K562 (cell line): ENCODE measurements around the gene APC. TPM values are rescaled to one million over a fixed set of nuclear protein-coding genes. Genes with fewer than 3 reads are reported as not detected.

Source experiments
- ATAC-seq: fragments of 200-7000 bp; cut with Tn5 transposase; 3 replicates; pipeline ENCODE4 v1.9.1; 2020; ENCODE audit warnings: moderate library complexity
- BruUV-seq: library from RNA; stranded (reverse); fragments of 400-500 nt; replicated peaks from 2 replicates; lab custom pipeline; 2021; lab: Mats Ljungman, UMichigan
- CTCF ChIA-PET: fragments of 300-600 bp; formaldehyde crosslinking; extraction: SDS; loops from one replicate; lab custom pipeline; 2021; ENCODE audit warnings: low intra/inter-chr PET ratio; lab: Yijun Ruan, JAX
- POLR2A ChIA-PET: fragments of 300-600, 350-650 bp; sonication (Branson Sonifier 250); formaldehyde crosslinking; extraction: SDS; loops from one replicate; lab custom pipeline; 2021; ENCODE audit warnings: antibody characterized with exemption, inconsistent platforms; lab: Yijun Ruan, JAX
- DNase-seq, 4 experiments: peaks; one replicate each; pipeline versions ENCODE4 v3.0.0 to v3.0.0-alpha.2; 2011 to 2018; ENCODE audit warnings: low spot score in 3 of 4, mixed read lengths in 3 of 4; ENCODE audit errors: extremely low read depth in 1 of 4
- FAIRE-seq: peaks from 2 replicates; lab custom pipeline; 2011; peaks lifted over from hg19 to GRCh38; lab: Jason Lieb, UNC
- H2AFZ ChIP-seq: 2 replicates; pipeline ENCODE4 v1.6.0; 2011; ENCODE audit warnings: low read depth, low read length, control low read depth, inconsistent platforms
- H3K27ac ChIP-seq: fragments of 200-600 bp; 3 replicates; pipeline ENCODE4 v1.8.0; 2011; ENCODE audit warnings: low read depth, mild to moderate bottlenecking, control low read depth, inconsistent platforms, low read length, moderate library complexity, mixed read lengths; ENCODE audit errors: extremely low read depth
- H3K27me3 ChIP-seq, 2 experiments: fragments of 300-600 bp in 1 of 2; 2 replicates in 1 of 2; 3 replicates in 1 of 2; pipeline versions ENCODE4 v1.6.0 to v1.8.0; 2011; ENCODE audit warnings: inconsistent platforms in 2 of 2, low read length in 2 of 2, mild to moderate bottlenecking in 1 of 2, mixed read lengths in 1 of 2, moderate library complexity in 1 of 2; ENCODE audit not compliant: control insufficient read depth in 2 of 2, insufficient read depth in 2 of 2
- H3K36me3 ChIP-seq: fragments of 300-600 bp; 3 replicates; pipeline ENCODE4 v1.8.0; 2011; ENCODE audit warnings: mild to moderate bottlenecking, low read length, inconsistent platforms; ENCODE audit not compliant: control insufficient read depth, insufficient read depth
- H3K4me1 ChIP-seq, 2 experiments: fragments of 200-600 bp in 1 of 2; replicated peaks in 1 of 2; 2 replicates in 1 of 2; 3 replicates in 1 of 2; pipeline versions ENCODE4 v1.5.1 to v1.8.0; 2011; ENCODE audit warnings: inconsistent platforms in 2 of 2, low read length in 2 of 2, mild to moderate bottlenecking in 1 of 2, mixed read lengths in 1 of 2, moderate library complexity in 1 of 2; ENCODE audit not compliant: control insufficient read depth in 2 of 2, insufficient read depth in 2 of 2
- H3K4me2 ChIP-seq: 2 replicates; pipeline ENCODE4 v1.6.1; 2011; ENCODE audit warnings: low read length, control low read depth, inconsistent platforms, mixed read lengths; ENCODE audit not compliant: insufficient read depth
- H3K4me3 ChIP-seq: fragments of 200-600 bp; sonication (generic), shearing (Covaris generic); 2 replicates; pipeline ENCODE4 v1.5.1; 2016; ENCODE audit warnings: control low read depth, inconsistent platforms
- H3K79me2 ChIP-seq: fragments of 200-600 bp; 3 replicates; pipeline ENCODE4 v1.8.0; 2011; ENCODE audit warnings: low read length, inconsistent platforms; ENCODE audit not compliant: control insufficient read depth, insufficient read depth
- H3K9ac ChIP-seq, 2 experiments: 2 replicates each; pipeline versions ENCODE4 v1.6.0 to v1.6.1; 2011; ENCODE audit warnings: low read depth in 2 of 2, low read length in 2 of 2, control low read depth in 1 of 2, inconsistent platforms in 1 of 2, mild to moderate bottlenecking in 1 of 2, mixed read lengths in 1 of 2; ENCODE audit not compliant: insufficient read depth in 1 of 2
- H3K9me1 ChIP-seq: one replicate; pipeline ENCODE4 v1.6.0; 2011; ENCODE audit warnings: inconsistent platforms, mild to moderate bottlenecking, low read length, moderate library complexity; ENCODE audit not compliant: control insufficient read depth, insufficient read depth
- H3K9me3 ChIP-seq: replicated peaks from 2 replicates; pipeline ENCODE4 v1.5.1; 2011; ENCODE audit warnings: low read depth, low read length, inconsistent platforms; ENCODE audit not compliant: control insufficient read depth, insufficient read depth
- H4K20me1 ChIP-seq: replicated peaks from 2 replicates; pipeline ENCODE4 v1.6.1; 2011; ENCODE audit warnings: low read length, inconsistent platforms, mixed read lengths; ENCODE audit not compliant: control insufficient read depth, insufficient read depth
- FIP1L1 ChIP-seq: fragments of 200-400 bp; formaldehyde crosslinking; IDR thresholded peaks from 2 replicates; pipeline ENCODE4 v1.6.1; 2018; ENCODE audit warnings: mild to moderate bottlenecking, low read depth, low read length; ENCODE audit not compliant: poor library complexity, severe bottlenecking
- FOXO4 ChIP-seq: fragments of 450-650 bp; formaldehyde crosslinking; IDR thresholded peaks from 2 replicates; pipeline ENCODE4 v1.4.0; 2020; ENCODE audit warnings: mild to moderate bottlenecking, moderate library complexity
- HDAC2 ChIP-seq: fragments of 450-650 bp; IDR thresholded peaks from 2 replicates; pipeline ENCODE4 v1.6.1; 2016; ENCODE audit warnings: mild to moderate bottlenecking
- NONO ChIP-seq, 2 experiments: fragments of 200-400 bp in 1 of 2; fragments of 450-650 bp in 1 of 2; formaldehyde crosslinking in 1 of 2; IDR thresholded peaks; 2 replicates each; pipeline ENCODE4 v1.6.1; 2017; ENCODE audit warnings: low read depth in 2 of 2, mild to moderate bottlenecking in 2 of 2, moderate library complexity in 2 of 2, low read length in 1 of 2
- NRF1 ChIP-seq, 2 experiments: fragments of 450-650 bp; IDR thresholded peaks in 1 of 2; conservative IDR thresholded peaks in 1 of 2; 2 replicates each; pipeline ENCODE4 v1.6.1; 2014; ENCODE audit warnings: mild to moderate bottlenecking in 2 of 2
- PHB2 ChIP-seq: fragments of 450-650 bp; IDR thresholded peaks from 2 replicates; pipeline ENCODE4 v1.6.1; 2017; ENCODE audit warnings: low read depth
- TRIM24 ChIP-seq, 2 experiments: fragments of 450-650 bp; IDR thresholded peaks; 2 replicates each; pipeline ENCODE4 v1.6.1; 2016
- ZNF384 ChIP-seq: IDR thresholded peaks from 2 replicates; pipeline ENCODE4 v1.6.1; 2012; ENCODE audit warnings: low read depth, low read length, improper control_type of control experiment
- ZNF696 ChIP-seq: fragments of 250-450 bp; sonication (Bioruptor Pico); conservative IDR thresholded peaks from 2 replicates; pipeline ENCODE4 v1.4.0; 2020; ENCODE audit warnings: mild to moderate bottlenecking, moderate library complexity
- ZNF740 ChIP-seq, 3 experiments: fragments of 200-800 bp in 1 of 3; sonication (Bioruptor generic) in 1 of 3; sonication (generic) in 1 of 3; formaldehyde crosslinking in 1 of 3; IDR thresholded peaks; 2 replicates each; pipeline versions ENCODE4 v1.6.1 to v1.8.0; 2016 to 2022; ENCODE audit warnings: mild to moderate bottlenecking in 2 of 3, missing compliant biosample characterization in 2 of 3, missing genetic modification characterization in 2 of 3, missing genetic modification reagents in 1 of 3
- ZNF75A ChIP-seq: fragments of 450-650 bp; formaldehyde crosslinking; IDR thresholded peaks from 2 replicates; pipeline ENCODE4 v1.4.0; 2020; ENCODE audit warnings: mild to moderate bottlenecking
- ZNF766 ChIP-seq: fragments of 200-800 bp; sonication (Bioruptor generic); conservative IDR thresholded peaks from 2 replicates; pipeline ENCODE4 v1.6.1; 2016; ENCODE audit warnings: missing genetic modification characterization, missing compliant biosample characterization
- ZNF79 ChIP-seq: fragments of 250-450 bp; sonication (Bioruptor Pico); IDR thresholded peaks from 2 replicates; pipeline ENCODE4 v1.4.0; 2020; ENCODE audit warnings: low read depth, mild to moderate bottlenecking, moderate library complexity
- WGBS: fragments of 100-300 bp; shearing (Covaris generic); methylation state at CpG from one replicate; pipeline ENCODE4 v1.1.6; 2016; ENCODE audit warnings: low coverage, mixed read lengths; ENCODE audit not compliant: insufficient coverage; ENCODE audit errors: missing lambda C conversion rate; 5-methylcytosine and 5-hydroxymethylcytosine counted together
- in situ Hi-C: fragments of 300-500 bp; cut with MboI; formaldehyde crosslinking; loops from 4 replicates; pipeline ENCODE4 v1.15.0; 2018; ENCODE audit warnings: inconsistent platforms, mixed read lengths
- intact Hi-C: fragments of 100-400 bp; cut with micrococcal nuclease; formaldehyde crosslinking; loops from 2 replicates; pipeline ENCODE4 v1.14.2; 2022
- polyA plus RNA-seq, 8 experiments: library from polyadenylated mRNA; depleted of rRNA in 4 of 8; stranded (reverse) in 5 of 8; unstranded in 3 of 8; fragments of >200 nt; fragmentation: Nextera tagmentation in 2 of 8; fragmentation: Illumina TruSeq in 1 of 8; extraction: Ambion mirVana in 2 of 8; extraction: Trizol in 1 of 8; gene quantifications; 2 replicates each; pipeline versions ENCODE4 v1.2.1 to v1.2.3, GENCODE V29; 2011 to 2014; ENCODE audit warnings: inconsistent platforms in 1 of 8, missing spikeins in 1 of 8
- total RNA-seq, 7 experiments: library from RNA; depleted of rRNA in 6 of 7; stranded (reverse); fragments of >200 nt in 6 of 7; fragmentation: Illumina TruSeq in 2 of 7; extraction: Trizol in 2 of 7; gene quantifications; 2 replicates each; pipeline versions ENCODE4 v1.2.1 to v1.2.3, GENCODE V29; 2011 to 2021; ENCODE audit warnings: low replicate concordance in 1 of 7
- TF ChIP-seq, protein P1 (sequence below): fragments of 250-450 bp; sonication (Bioruptor Pico); IDR thresholded peaks from 2 replicates; pipeline ENCODE4 v1.5.0; 2020; ENCODE audit warnings: mild to moderate bottlenecking

Gene APC
- total and polyA plus RNA-seq, 9 of the 15 experiments (the other 6 are each of a cell fraction or from before 2014, with no cell fraction given), result 5.7 to 29.5 (median 15.4) TPM

- in situ Hi-C loops (no loop called here), intact Hi-C loops (loop anchor here (1.0 to 10.0 kb wide), 6 partner anchors 155 to 912 kb away; partner anchors contain the start of genes DCP2, REEP5 and SRP19)
- no peaks in the 10 kb centered on the region for H3K27me3 ChIP-seq
- H3K9ac ChIP-seq, result no peak overlapping the region
- H3K27ac ChIP-seq, result no peak overlapping the region
- peaks cover 0 to 37% of the 10 kb centered on the region in 2 experiments; a peak in 3 of 5 replicates for H3K4me1 ChIP-seq
- ATAC-seq (no peak), DNase-seq (no peak), FAIRE-seq (no peak)
- H3K9me1 ChIP-seq, result no peaks in the 10 kb centered on the region
- ChIA-PET POLR2A (no interaction called here), CTCF (interaction anchor here (3.8 kb wide), 1 partner anchor 64 kb away, joined by 20 read pairs; no protein-coding TSS in a partner anchor)
- no peaks in the 10 kb centered on the region for H3K9me3 ChIP-seq
- BruUV-seq, result no TSS peak
- no peak overlapping the region for H3K4me2 ChIP-seq
- H3K4me3 ChIP-seq, result no peak overlapping the region
- H3K79me2 ChIP-seq, result no peaks in the 10 kb centered on the region
- no peaks in the 10 kb centered on the region; the same call in 2 of the 3 replicates for H3K36me3 ChIP-seq
- 67% methylated on average over 3 of the region's 3 CpGs for WGBS
- H4K20me1 ChIP-seq, result no peaks in the 10 kb centered on the region
- TF ChIP-seq ZNF696 (CRISPR knock-in tag), result no peak
- no peak for TF ChIP-seq ZNF766 (CRISPR knock-in tag)
- no peak for TF ChIP-seq HDAC2
- no peak for TF ChIP-seq NONO (IDR thresholded peaks at IDR 0.05; ENCODE audit: low read depth in 2 of 2, low read length in 1 of 2)
- TF ChIP-seq NRF1 (conservative IDR thresholded peaks at IDR 0.05 in 1 of 2, IDR thresholded peaks at IDR 0.05 in 1 of 2), result no peak
- TF ChIP-seq, protein P1, sequence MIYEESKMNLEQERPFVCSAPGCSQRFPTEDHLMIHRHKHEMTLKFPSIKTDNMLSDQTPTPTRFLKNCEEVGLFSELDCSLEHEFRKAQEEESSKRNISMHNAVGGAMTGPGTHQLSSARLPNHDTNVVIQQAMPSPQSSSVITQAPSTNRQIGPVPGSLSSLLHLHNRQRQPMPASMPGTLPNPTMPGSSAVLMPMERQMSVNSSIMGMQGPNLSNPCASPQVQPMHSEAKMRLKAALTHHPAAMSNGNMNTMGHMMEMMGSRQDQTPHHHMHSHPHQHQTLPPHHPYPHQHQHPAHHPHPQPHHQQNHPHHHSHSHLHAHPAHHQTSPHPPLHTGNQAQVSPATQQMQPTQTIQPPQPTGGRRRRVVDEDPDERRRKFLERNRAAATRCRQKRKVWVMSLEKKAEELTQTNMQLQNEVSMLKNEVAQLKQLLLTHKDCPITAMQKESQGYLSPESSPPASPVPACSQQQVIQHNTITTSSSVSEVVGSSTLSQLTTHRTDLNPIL (CRISPR knock-in tag), result no peak
- TF ChIP-seq ZNF384, result no peak
- no peak for TF ChIP-seq TRIM24 (IDR thresholded peaks at IDR 0.05)
- no peak for TF ChIP-seq PHB2
- no peak for TF ChIP-seq ZNF740 (CRISPR knock-in tag; IDR thresholded peaks at IDR 0.05)
- TF ChIP-seq ZNF740 (tag; IDR thresholded peaks at IDR 0.05), result no peak
- TF ChIP-seq ZNF79 (CRISPR knock-in tag), result no peak
- no peak for TF ChIP-seq FOXO4 (CRISPR knock-in tag)
- TF ChIP-seq FIP1L1, result no peak
- TF ChIP-seq ZNF75A (CRISPR knock-in tag), result no peak
- TF ChIP-seq, all 486 proteins: peak for 0
- H2AFZ ChIP-seq, result no peak overlapping the region
Measured at GRCh38 chr5:112693301-112693700, 44.4 kb upstream of the APC start.
